ENCODE measurements around the gene MICU1. TPM values are rescaled to one million over a fixed set of nuclear protein-coding genes. Genes with fewer than 3 reads are reported as not detected.

MICU1 gene
- total RNA-seq, 4 donors from 2014 or later, result 14.6 to 22.2 (median 20.1) TPM

GRCh38 chr10:72423426-72423825 lies 202.5 kb downstream of the MICU1 start:
- WGBS, 2 donors, result 93 to 96% methylated on average over 3 of the region's 3 CpGs
- no peak for TF ChIP-seq POLR2A (IDR thresholded peaks at IDR 0.05)
- no peak for TF ChIP-seq CTCF (IDR thresholded peaks at IDR 0.05)

GRCh38 chr10:72421885-72422540 lies 203.9 kb downstream of the MICU1 start:
- Histone ChIP-seq H3K27me3 (no peaks in the 10 kb centered on the region), H3K9me3 (no peaks in the 10 kb centered on the region), H3K36me3 (peaks cover 0 to 46% (median 5%) of the 10 kb centered on the region in 3 donors), H3K27ac (no peak overlapping the region), H3K4me3 (no peak overlapping the region), H3K4me1 (no peaks in the 10 kb centered on the region)
- 93 to 100% methylated on average over 1 of the region's 1 CpG for WGBS, 2 donors
- intact Hi-C loops (cut with DNase I), result no loop called here
- no peak for TF ChIP-seq CTCF (IDR thresholded peaks at IDR 0.05)
- TF ChIP-seq POLR2A (IDR thresholded peaks at IDR 0.05), result no peak
- DNase-seq, result no peak

More at GRCh38 chr10:72423426-72423825, 202.5 kb downstream of the MICU1 start:
- Histone ChIP-seq H3K4me1 (no peaks in the 10 kb centered on the region), H3K27ac (no peak overlapping the region), H3K27me3 (no peaks in the 10 kb centered on the region), H3K4me3 (no peak overlapping the region), H3K9me3 (no peaks in the 10 kb centered on the region), H3K36me3 (peaks cover 0 to 46% (median 5%) of the 10 kb centered on the region in 3 donors)
- intact Hi-C loops (cut with DNase I), result no loop called here
- DNase-seq, result no peak

- peaks cover 0 to 3% (median 0%) of the 10 kb centered on the region in 3 donors for H3K9me3 ChIP-seq
- H3K27me3 ChIP-seq, result no peaks in the 10 kb centered on the region
- intact Hi-C loops (cut with DNase I), result no loop called here
- TF ChIP-seq CTCF (IDR thresholded peaks at IDR 0.05) (no peak), POLR2A (IDR thresholded peaks at IDR 0.05) (no peak)
- no peak overlapping the region for H3K4me3 ChIP-seq
- 91 to 94% methylated on average over 2 of the region's 2 CpGs for WGBS, 2 donors
- no peak for DNase-seq
- no peaks in the 10 kb centered on the region for H3K4me1 ChIP-seq
- no peak overlapping the region for H3K27ac ChIP-seq
- H3K36me3 ChIP-seq, result peaks cover 0 to 50% (median 5%) of the 10 kb centered on the region in 3 donors
These were observed 206.6 kb downstream of the MICU1 start for GRCh38 chr10:72419241-72419640.

DNA sequence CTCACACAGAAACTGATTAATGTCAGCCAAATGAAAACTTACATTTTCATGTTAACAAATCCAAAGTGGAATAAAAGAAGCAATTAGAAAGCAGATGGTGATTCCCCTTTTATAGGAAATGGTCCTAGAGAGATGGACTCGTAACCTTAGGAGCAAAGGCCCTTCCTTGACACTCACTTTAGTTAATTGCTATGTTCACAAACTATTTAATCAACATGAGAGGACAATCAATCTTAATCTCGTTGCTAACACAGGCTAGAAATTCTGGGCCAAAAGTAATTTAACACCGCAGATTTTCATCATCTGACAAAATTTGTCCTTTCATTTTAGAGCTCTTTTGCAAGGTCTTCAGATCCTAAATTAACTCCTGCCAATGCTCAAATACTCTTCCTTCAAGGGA lies 207.2 kb downstream of the MICU1 start:
- intact Hi-C loops (cut with DNase I), result no loop called here
- no peak overlapping the region for H3K4me3 ChIP-seq
- H3K27me3 ChIP-seq, result no peaks in the 10 kb centered on the region
- DNase-seq, result no peak
- peaks cover 0 to 55% (median 5%) of the 10 kb centered on the region in 3 donors for H3K36me3 ChIP-seq
- TF ChIP-seq CTCF (IDR thresholded peaks at IDR 0.05) (no peak), POLR2A (IDR thresholded peaks at IDR 0.05) (no peak)
- 55 to 67% methylated on average over 3 of the region's 3 CpGs for WGBS, 2 donors
- no peak overlapping the region for H3K27ac ChIP-seq
- H3K9me3 ChIP-seq, result peaks cover 0 to 6% (median 0%) of the 10 kb centered on the region in 3 donors
- H3K4me1 ChIP-seq, result no peaks in the 10 kb centered on the region

GRCh38 chr10:72417971-72418370 lies 207.9 kb downstream of the MICU1 start:
- Histone ChIP-seq H3K9me3 (peaks cover 0 to 6% (median 0%) of the 10 kb centered on the region in 3 donors), H3K27me3 (no peaks in the 10 kb centered on the region), H3K4me3 (no peak overlapping the region), H3K4me1 (no peaks in the 10 kb centered on the region), H3K36me3 (peaks cover 0 to 51% (median 5%) of the 10 kb centered on the region in 3 donors), H3K27ac (no peak overlapping the region)
- DNase-seq, result no peak
- TF ChIP-seq CTCF (IDR thresholded peaks at IDR 0.05) (no peak), POLR2A (IDR thresholded peaks at IDR 0.05) (no peak)
- intact Hi-C loops (cut with DNase I), result no loop called here
- WGBS, 2 donors, result 0% methylated on average over 1 of the region's 1 CpG
